ENCODE data around the gene GPC5.

DNA sequence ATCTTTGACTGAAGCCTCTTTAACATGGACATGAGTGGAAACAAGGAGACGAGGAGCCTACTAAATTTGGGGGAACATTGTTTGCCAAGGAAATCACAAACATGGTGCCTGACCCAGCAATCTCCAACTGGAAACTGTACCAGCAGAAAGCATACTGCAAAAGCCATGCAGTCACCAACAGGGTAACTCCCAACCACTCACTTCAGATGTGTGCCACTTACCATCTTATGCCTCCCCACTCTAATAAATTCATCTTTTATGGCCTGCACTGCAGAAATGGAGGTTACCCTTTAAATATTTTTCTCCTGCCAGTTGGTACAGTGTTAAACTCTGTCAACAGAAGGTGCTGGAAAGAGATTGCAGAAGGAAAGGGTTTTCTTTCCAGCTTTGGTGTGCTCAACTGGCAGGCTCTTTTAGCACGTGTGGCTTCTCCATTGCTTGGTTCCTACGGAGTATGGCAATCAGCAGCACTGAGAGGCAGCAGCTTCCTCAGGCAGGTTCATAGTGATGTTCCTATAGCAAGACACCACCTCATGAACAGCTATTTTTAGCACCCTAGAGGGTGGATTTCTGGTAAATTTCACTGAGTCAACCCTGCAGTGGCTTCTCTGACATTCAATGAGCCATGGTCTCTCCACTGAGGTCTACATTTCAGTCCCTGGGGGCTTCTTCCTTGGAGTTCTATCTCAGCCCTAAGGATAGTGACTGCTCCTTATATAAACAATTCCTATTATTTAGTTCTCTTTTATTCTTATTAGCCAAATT is 29.6 kb upstream of the GPC5 start:
- no peak for TF ChIP-seq POLR2AphosphoS5 (IDR thresholded peaks at IDR 0.05; ENCODE audit: low read depth, low read length)
- TF ChIP-seq, protein P1, sequence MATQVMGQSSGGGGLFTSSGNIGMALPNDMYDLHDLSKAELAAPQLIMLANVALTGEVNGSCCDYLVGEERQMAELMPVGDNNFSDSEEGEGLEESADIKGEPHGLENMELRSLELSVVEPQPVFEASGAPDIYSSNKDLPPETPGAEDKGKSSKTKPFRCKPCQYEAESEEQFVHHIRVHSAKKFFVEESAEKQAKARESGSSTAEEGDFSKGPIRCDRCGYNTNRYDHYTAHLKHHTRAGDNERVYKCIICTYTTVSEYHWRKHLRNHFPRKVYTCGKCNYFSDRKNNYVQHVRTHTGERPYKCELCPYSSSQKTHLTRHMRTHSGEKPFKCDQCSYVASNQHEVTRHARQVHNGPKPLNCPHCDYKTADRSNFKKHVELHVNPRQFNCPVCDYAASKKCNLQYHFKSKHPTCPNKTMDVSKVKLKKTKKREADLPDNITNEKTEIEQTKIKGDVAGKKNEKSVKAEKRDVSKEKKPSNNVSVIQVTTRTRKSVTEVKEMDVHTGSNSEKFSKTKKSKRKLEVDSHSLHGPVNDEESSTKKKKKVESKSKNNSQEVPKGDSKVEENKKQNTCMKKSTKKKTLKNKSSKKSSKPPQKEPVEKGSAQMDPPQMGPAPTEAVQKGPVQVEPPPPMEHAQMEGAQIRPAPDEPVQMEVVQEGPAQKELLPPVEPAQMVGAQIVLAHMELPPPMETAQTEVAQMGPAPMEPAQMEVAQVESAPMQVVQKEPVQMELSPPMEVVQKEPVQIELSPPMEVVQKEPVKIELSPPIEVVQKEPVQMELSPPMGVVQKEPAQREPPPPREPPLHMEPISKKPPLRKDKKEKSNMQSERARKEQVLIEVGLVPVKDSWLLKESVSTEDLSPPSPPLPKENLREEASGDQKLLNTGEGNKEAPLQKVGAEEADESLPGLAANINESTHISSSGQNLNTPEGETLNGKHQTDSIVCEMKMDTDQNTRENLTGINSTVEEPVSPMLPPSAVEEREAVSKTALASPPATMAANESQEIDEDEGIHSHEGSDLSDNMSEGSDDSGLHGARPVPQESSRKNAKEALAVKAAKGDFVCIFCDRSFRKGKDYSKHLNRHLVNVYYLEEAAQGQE (IDR thresholded peaks at IDR 0.05; ENCODE audit: borderline replicate concordance in 1 of 2, low read depth in 1 of 2, low read length in 2 of 2), result no peak
- TF ChIP-seq, protein P2, sequence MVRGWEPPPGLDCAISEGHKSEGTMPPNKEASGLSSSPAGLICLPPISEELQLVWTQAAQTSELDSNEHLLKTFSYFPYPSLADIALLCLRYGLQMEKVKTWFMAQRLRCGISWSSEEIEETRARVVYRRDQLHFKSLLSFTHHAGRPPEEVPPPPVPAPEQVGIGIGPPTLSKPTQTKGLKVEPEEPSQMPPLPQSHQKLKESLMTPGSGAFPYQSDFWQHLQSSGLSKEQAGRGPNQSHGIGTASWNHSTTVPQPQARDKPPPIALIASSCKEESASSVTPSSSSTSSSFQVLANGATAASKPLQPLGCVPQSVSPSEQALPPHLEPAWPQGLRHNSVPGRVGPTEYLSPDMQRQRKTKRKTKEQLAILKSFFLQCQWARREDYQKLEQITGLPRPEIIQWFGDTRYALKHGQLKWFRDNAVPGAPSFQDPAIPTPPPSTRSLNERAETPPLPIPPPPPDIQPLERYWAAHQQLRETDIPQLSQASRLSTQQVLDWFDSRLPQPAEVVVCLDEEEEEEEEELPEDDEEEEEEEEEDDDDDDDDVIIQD (CRISPR knock-in tag; IDR thresholded peaks at IDR 0.05; ENCODE audit: low read depth), result no peak

Data from HepG2 (cell line).